Subcutaneous adipose tissue (tissue), 4 donors: ENCODE measurements around the gene RNF213. TPM values are rescaled to one million over a fixed set of nuclear protein-coding genes. Genes with fewer than 3 reads are reported as not detected.

Experiments used
- total RNA-seq, 4 donors: library from RNA; depleted of rRNA; stranded (reverse); fragments of >200 nt; gene quantifications; one replicate each; pipeline ENCODE4 v1.1.0, GENCODE V29; 2016
- TF ChIP-seq, protein P1 (sequence below): fragments of 450-650 bp; IDR thresholded peaks from one replicate; pipeline ENCODE4 v1.5.1; 2016; ENCODE audit warnings: low read depth, mild to moderate bottlenecking, control low read depth, antibody characterized with exemption, moderate library complexity

RNF213 gene
- total RNA-seq, 4 donors from 2014 or later = 114 to 167 (median 144) TPM

GRCh38 chr17:80225230-80225629, 35.4 kb upstream of the RNF213 start:
- TF ChIP-seq, protein P1, sequence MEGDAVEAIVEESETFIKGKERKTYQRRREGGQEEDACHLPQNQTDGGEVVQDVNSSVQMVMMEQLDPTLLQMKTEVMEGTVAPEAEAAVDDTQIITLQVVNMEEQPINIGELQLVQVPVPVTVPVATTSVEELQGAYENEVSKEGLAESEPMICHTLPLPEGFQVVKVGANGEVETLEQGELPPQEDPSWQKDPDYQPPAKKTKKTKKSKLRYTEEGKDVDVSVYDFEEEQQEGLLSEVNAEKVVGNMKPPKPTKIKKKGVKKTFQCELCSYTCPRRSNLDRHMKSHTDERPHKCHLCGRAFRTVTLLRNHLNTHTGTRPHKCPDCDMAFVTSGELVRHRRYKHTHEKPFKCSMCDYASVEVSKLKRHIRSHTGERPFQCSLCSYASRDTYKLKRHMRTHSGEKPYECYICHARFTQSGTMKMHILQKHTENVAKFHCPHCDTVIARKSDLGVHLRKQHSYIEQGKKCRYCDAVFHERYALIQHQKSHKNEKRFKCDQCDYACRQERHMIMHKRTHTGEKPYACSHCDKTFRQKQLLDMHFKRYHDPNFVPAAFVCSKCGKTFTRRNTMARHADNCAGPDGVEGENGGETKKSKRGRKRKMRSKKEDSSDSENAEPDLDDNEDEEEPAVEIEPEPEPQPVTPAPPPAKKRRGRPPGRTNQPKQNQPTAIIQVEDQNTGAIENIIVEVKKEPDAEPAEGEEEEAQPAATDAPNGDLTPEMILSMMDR = no peak

DNA sequence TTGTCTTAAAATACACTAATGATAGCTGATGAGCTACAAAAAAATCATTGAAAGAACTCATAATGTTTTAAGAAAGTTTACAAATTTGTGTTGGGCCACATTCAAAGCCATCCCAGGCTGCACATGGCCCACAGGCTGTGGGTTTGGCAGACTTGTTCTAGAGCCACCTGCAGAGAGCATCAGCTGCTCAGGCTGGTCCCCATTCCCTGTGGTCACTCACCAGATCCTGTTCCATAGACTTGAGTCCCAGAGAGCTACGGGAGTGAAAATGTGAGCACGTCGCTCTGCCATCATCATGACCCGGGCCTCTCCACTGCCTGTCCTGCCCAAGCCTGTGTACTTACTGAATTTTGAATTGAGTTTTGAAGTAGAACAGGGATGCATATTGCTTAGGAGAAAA, 33.5 kb upstream of the RNF213 start:
- TF ChIP-seq, protein P1 = no peak

GRCh38 chr17:80227666-80228065, 33.0 kb upstream of the RNF213 start:
- TF ChIP-seq, protein P1 = no peak

DNA sequence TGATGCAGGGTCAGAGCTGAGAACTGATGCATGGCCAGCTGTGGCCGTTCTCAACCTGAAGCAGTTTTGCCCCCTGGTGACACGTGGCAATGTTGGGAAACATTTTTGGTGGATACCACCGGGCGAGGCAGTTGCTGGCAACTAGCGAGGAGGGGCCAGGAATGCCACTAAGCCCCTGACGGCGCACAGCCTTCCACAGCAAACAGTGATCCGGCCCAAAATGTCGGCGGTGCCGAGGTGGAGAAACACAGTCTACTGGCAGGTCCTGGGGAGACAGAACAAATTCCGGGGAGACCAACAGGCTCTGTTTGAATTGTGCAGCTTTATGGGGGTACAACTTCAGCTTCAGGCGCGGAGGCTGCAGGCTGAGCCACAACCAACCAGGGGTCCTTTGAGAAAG, 32.2 kb upstream of the RNF213 start:
- TF ChIP-seq, protein P1 = no peak

- TF ChIP-seq, protein P1 = no peak
Observed at GRCh38 chr17:80229011-80229410, 31.6 kb upstream of the RNF213 start.

DNA sequence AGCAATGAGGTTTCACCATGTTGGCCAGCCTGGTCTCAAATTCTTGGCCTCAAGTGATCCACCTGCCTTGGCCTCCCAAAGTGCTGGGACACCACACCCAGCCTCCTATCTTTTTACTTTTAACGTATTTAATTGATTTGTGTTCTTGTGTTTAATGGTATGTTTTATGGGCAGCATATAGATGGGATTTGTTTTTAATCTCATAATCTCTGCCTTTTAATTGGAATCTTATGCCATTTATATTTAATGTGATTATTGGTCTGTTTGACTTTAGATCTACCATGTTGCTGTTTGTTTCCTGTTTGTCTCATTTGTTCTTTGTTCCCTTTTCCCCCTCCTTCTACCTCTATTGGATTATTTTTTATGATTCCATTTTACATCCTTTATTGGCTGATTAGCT, 28.2 kb upstream of the RNF213 start:
- TF ChIP-seq, protein P1 = no peak

- TF ChIP-seq, protein P1 = no peak
Observed at GRCh38 chr17:80233202-80233601, 27.4 kb upstream of the RNF213 start.
